HG03520 (cell line): ENCODE data around the gene PKNOX2.

Experiments
- ATAC-seq: cut with Tn5 transposase; IDR thresholded peaks from one replicate; pipeline ENCODE4 v1.9.1; 2021; ENCODE audit warnings: mild to moderate bottlenecking, moderate library complexity; ENCODE audit not compliant: unreplicated experiment

The PKNOX2 gene

GRCh38 chr11:125429174-125429707 lies 264.7 kb downstream of the PKNOX2 start:
- peak; percentile 46 for ATAC-seq

GRCh38 chr11:125429807-125430678 lies 265.5 kb downstream of the PKNOX2 start:
- ATAC-seq, result no peak

GRCh38 chr11:125431009-125431408 lies 266.5 kb downstream of the PKNOX2 start:
- ATAC-seq, result no peak

- no peak for ATAC-seq
These were observed 266.9 kb downstream of the PKNOX2 start for GRCh38 chr11:125431481-125431880.

- no peak for ATAC-seq
These were observed 269.0 kb downstream of the PKNOX2 start for GRCh38 chr11:125433454-125434121.

- no peak for ATAC-seq
These were observed 271.1 kb downstream of the PKNOX2 start for GRCh38 chr11:125435461-125436238.

GRCh38 chr11:125441648-125442410 lies 277.3 kb downstream of the PKNOX2 start:
- ATAC-seq, result no peak

- ATAC-seq, result no peak
These were observed 278.4 kb downstream of the PKNOX2 start for GRCh38 chr11:125442946-125443345.

- ATAC-seq, result no peak
These were observed 279.3 kb downstream of the PKNOX2 start for GRCh38 chr11:125443767-125444311.

GRCh38 chr11:125445731-125446130 lies 281.2 kb downstream of the PKNOX2 start:
- no peak for ATAC-seq

GRCh38 chr11:125446279-125446678 lies 281.7 kb downstream of the PKNOX2 start:
- ATAC-seq, result no peak

GRCh38 chr11:125447721-125448120 lies 283.2 kb downstream of the PKNOX2 start:
- ATAC-seq, result no peak

- no peak for ATAC-seq
These were observed 283.6 kb downstream of the PKNOX2 start for GRCh38 chr11:125448136-125448535.

- no peak for ATAC-seq
These were observed 285.0 kb downstream of the PKNOX2 start for GRCh38 chr11:125449565-125449964.

GRCh38 chr11:125451400-125452124 lies 287.0 kb downstream of the PKNOX2 start:
- no peak for ATAC-seq

GRCh38 chr11:125452125-125452470 lies 287.5 kb downstream of the PKNOX2 start:
- no peak for ATAC-seq

GRCh38 chr11:125454047-125454446 lies 289.5 kb downstream of the PKNOX2 start:
- no peak for ATAC-seq

GRCh38 chr11:125455851-125456250 lies 291.3 kb downstream of the PKNOX2 start:
- no peak for ATAC-seq

GRCh38 chr11:125457814-125458343 lies 293.3 kb downstream of the PKNOX2 start:
- ATAC-seq, result no peak
